ENCODE results near the gene CADM1. TPM values are rescaled to one million over a fixed set of nuclear protein-coding genes. Genes with fewer than 3 reads are reported as not detected.
"Not testable (repeated sequence)": the region's sequence is repeated elsewhere in the genome, so short reads cannot be mapped to it uniquely, and the experiment has no call there.

Gene CADM1
- total and polyA plus RNA-seq, 4 donors: 13.0 to 40.6 (median 28.9) TPM

GRCh38 chr11:115477410-115477809, 26.8 kb downstream of the CADM1 start (continued):
- TF ChIP-seq ZBTB33 (IDR thresholded peaks at IDR 0.05) (no peak), EGR1 (IDR thresholded peaks at IDR 0.05; ENCODE audit: low read depth in 2 of 2) (no peak)

DNA sequence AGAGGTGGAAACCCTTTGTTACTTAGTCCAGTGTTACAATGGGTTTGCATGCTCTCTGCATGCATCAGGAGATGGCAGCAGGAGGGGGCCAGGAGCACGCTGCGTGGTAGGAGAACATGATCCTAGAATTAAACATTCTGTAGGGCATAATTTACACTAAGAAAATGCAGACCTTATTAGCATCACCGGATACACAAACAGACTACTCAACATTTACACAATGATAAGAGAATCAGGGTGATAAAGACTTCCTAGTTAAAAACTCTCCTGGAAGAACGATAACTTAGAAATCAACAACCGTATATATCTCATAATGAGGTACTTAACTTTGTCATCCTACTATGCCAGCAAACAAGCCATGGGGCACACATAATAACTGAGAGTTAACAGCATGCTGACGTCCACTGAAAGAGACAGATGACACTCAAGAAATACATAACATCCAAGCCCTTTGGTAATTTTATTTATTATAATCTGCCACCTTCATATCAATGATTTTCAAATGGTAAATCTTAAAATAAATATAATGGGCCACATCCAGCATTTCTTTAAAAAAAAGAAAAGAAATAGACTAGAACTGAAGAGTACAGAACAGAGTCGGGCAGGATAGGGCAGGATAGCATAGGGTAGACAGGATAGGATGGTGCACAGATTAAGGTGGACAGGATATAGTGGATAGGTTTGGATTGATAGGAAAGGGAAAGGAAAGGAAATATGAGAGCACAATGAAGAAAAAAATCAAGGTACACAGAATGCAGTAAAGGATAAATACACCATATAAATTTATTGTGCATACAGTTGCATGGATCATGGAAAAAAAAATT, 27.5 kb downstream of the CADM1 start:
- Histone ChIP-seq H3K4me3 (ENCODE audit: low read depth in 1 of 3, low read length in 3 of 3) (no peak overlapping the region), H3K4me1 (ENCODE audit: control insufficient read depth in 4 of 4, insufficient read depth in 4 of 4, low read length in 3 of 4) (peaks cover 5 to 21% (median 6%) of the 10 kb centered on the region in 4 donors)
- WGBS: 53% methylated on average over 7 of the region's 7 CpGs

DNA sequence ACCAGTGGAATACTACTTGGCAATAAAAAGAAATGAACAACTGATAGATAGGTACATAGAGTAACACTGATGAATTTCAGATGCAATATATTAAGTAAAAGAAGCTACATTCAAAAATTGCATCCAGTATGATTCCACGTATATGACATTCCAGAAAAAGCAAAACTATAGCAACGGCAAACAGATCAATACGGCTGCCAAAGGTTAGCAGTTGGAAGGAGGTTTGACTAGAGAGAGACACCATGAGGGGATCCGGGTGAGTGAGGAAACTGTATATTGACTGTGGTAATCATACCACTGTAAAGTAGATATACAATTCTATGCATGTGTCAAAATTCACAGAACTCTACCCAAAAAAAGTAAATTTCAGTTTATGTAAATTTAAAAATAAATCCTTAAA, 28.7 kb downstream of the CADM1 start:
- no peak overlapping the region for H3K9ac ChIP-seq (ENCODE audit: low read depth in 1 of 2, low read length in 2 of 2)
- no peaks in the 10 kb centered on the region for H3K36me3 ChIP-seq (ENCODE audit: control insufficient read depth in 4 of 4, insufficient read depth in 3 of 4, low read depth in 1 of 4, low read length in 3 of 4)
- no peak overlapping the region for H3K4me3 ChIP-seq (ENCODE audit: low read depth in 1 of 3, low read length in 3 of 3)
- DNase-seq (ENCODE audit: low spot score): no peak
- no peak overlapping the region for H3K27ac ChIP-seq (ENCODE audit: low read depth in 1 of 2, low read length in 2 of 2)
- TF ChIP-seq RAD21 (IDR thresholded peaks at IDR 0.05): peak; percentile 8 to 23
- TF ChIP-seq HNF4A (conservative IDR thresholded peaks at IDR 0.05): peak in 1 of 2 donors; percentile 6
- no peak for TF ChIP-seq HNF4G (IDR thresholded peaks at IDR 0.05)
- H3K27me3 ChIP-seq (ENCODE audit: control insufficient read depth in 4 of 4, insufficient read depth in 4 of 4, low read length in 3 of 4): no peaks in the 10 kb centered on the region
- H3K9me3 ChIP-seq (ENCODE audit: control insufficient read depth in 4 of 4, low read length in 3 of 4): no peaks in the 10 kb centered on the region
- WGBS: 43% methylated on average over 4 of the region's 4 CpGs
- peaks cover 9 to 32% (median 15%) of the 10 kb centered on the region in 4 donors for H3K4me1 ChIP-seq (ENCODE audit: control insufficient read depth in 4 of 4, insufficient read depth in 4 of 4, low read length in 3 of 4)

More for the DNA sequence above, 27.5 kb downstream of the CADM1 start:
- H3K9ac ChIP-seq (ENCODE audit: low read depth in 1 of 2, low read length in 2 of 2): no peak overlapping the region
- H3K36me3 ChIP-seq (ENCODE audit: control insufficient read depth in 4 of 4, insufficient read depth in 3 of 4, low read depth in 1 of 4, low read length in 3 of 4): no peaks in the 10 kb centered on the region
- no peak for TF ChIP-seq EGR1 (IDR thresholded peaks at IDR 0.05; ENCODE audit: low read depth in 2 of 2)
- no peak for TF ChIP-seq REST (IDR thresholded peaks at IDR 0.05)
- TF ChIP-seq FOXA1 (IDR thresholded peaks at IDR 0.05): no peak
- no peak for TF ChIP-seq YY1 (IDR thresholded peaks at IDR 0.05)
- no peak for TF ChIP-seq HNF4A (conservative IDR thresholded peaks at IDR 0.05)
- TF ChIP-seq SP1 (IDR thresholded peaks at IDR 0.05): no peak
- H3K9me3 ChIP-seq (ENCODE audit: control insufficient read depth in 4 of 4, low read length in 3 of 4): no peaks in the 10 kb centered on the region
- no peak overlapping the region for H3K27ac ChIP-seq (ENCODE audit: low read depth in 1 of 2, low read length in 2 of 2)
- DNase-seq (ENCODE audit: low spot score): no peak
- no peaks in the 10 kb centered on the region for H3K27me3 ChIP-seq (ENCODE audit: control insufficient read depth in 4 of 4, insufficient read depth in 4 of 4, low read length in 3 of 4)

GRCh38 chr11:115474306-115474705, 29.9 kb downstream of the CADM1 start:
- not testable (repeated sequence) for H3K27ac ChIP-seq (ENCODE audit: low read depth in 1 of 2, low read length in 2 of 2); H3K9me3 ChIP-seq (ENCODE audit: control insufficient read depth in 4 of 4, low read length in 3 of 4); H3K27me3 ChIP-seq (ENCODE audit: control insufficient read depth in 4 of 4, insufficient read depth in 4 of 4, low read length in 3 of 4); DNase-seq (ENCODE audit: low spot score); H3K9ac ChIP-seq (ENCODE audit: low read depth in 1 of 2, low read length in 2 of 2); H3K36me3 ChIP-seq (ENCODE audit: control insufficient read depth in 4 of 4, insufficient read depth in 3 of 4, low read depth in 1 of 4, low read length in 3 of 4); H3K4me3 ChIP-seq (ENCODE audit: low read depth in 1 of 3, low read length in 3 of 3)
- peaks cover 9 to 37% (median 16%) of the 10 kb centered on the region in 4 donors for H3K4me1 ChIP-seq (ENCODE audit: control insufficient read depth in 4 of 4, insufficient read depth in 4 of 4, low read length in 3 of 4)
- WGBS: 89% methylated on average over 3 of the region's 3 CpGs

Measured in liver (tissue), 9 donors.